NCI-H82 treated with DMSO at 0.1 percent for 48 hours (cell line): Measurements from ENCODE around the gene NDUFB10.
"Not testable (repeated sequence)": the region's sequence is repeated elsewhere in the genome, so short reads cannot be mapped to it uniquely, and the experiment has no call there.

Experiments used
- DNase-seq: peaks from one replicate; lab custom pipeline; 2025; ENCODE audit not compliant: unreplicated experiment; lab: John Stamatoyannopoulos, UW

The NDUFB10 gene

DNA sequence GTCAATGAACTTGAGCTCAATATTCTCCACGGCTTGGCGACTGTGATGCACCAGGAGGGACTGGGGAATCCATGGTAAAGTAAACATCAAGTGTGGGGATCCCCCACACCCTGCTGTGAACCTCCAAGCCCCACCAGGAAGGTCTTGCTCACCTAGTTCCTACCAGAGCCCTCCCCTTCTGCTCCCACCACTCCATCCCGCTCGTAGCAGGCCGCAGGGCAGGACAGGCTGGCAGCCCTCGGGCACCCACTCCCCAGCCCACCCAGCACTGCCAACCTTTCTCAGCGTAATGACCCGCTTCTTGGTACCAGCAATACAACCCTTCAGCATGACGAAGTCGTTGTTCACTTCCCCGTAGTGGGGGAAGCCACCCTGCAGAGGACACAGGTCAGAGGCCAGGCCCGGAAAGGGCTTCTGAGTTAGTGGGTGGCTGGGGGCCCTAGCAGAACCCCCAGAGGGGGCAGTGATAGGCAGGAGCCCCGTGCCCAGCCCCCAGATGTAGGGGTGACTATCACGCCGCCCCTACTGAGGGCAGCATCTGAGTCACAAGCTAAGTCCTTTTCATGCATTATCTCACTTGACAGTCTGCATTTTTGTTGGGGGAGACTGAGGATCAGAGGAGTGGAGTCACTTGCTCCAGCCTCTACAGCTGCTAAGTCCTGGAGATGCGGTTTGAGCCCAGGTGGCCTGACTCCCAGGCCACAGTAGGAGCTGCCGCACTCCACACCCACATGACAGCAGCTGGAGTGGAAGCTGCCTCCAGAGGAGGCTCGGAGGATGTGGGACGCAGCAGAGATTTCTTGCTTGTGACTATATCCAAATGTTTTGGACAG is 13.6 kb upstream of the NDUFB10 start:
- DNase-seq = no peak

DNA sequence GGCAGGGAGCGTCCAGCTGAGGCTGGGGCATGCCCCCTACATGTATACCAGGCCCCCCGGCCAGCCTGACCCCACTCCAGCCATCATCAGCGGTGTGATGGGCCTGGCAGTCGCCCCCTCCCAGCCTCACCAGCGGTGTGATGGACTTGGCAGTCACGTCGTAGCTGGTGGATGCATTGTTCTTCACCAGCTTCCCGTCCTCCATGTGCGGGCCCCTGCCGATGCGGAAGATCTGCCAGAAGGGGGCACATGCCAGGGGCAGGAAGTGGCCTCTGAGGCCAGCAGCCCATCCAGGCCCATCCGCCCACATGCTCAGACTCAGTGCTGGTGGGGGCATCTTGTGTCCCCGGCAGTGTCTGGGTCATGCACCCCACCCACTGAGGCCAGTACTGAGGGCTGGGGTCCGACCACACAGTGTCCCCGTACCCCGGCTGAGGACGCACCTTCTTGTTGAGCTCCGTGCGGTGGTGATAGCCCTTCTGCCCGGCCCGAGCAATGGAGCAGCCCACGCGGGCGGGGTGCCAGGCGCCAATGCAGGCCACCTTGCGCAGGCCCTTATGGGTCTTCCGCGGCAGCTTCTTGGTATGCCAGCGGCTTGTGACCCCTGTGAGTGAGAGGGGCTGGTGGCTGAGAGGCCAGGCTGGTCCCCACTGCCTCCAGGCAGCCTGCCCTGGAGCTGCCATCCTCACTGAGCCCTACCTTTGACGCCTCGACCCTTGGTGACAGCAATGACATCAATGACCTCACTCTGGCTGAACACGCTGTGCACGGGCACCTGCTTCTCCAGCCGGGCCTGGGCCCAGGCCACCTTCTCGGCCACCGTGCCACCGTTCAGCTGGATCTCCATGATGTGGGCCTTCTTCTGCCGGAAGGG is 12.6 kb upstream of the NDUFB10 start:
- no peak for DNase-seq

GRCh38 chr16:1947369-1947670 is 12.0 kb upstream of the NDUFB10 start:
- DNase-seq = no peak

- DNase-seq = no peak
Measured at GRCh38 chr16:1949507-1949906, 9.8 kb upstream of the NDUFB10 start.

GRCh38 chr16:1950047-1950446 is 9.3 kb upstream of the NDUFB10 start:
- DNase-seq = no peak

DNA sequence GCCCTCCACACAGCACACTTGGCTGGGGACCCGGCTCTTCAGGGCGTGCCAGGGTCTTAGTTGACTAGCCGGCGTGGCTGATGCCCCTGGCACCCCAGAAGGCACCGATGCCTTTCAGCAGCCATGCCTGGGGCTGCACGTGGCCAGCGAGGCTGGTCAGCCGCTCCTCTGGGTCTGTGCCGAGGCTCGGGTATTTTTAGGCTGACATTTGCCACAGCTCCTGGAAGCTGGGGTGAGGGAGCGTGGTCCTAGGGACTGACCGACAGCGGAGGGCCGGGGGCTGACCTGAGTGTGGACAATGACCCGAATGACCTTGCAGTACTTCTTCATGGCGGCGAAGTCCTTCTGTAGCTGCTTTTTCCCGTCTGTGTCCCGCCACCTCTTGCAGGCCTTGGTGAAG is 8.8 kb upstream of the NDUFB10 start:
- no peak for DNase-seq

- DNase-seq = no peak
Measured at GRCh38 chr16:1953734-1954133, 5.6 kb upstream of the NDUFB10 start.

- not testable (repeated sequence) for DNase-seq
Measured at GRCh38 chr16:1957434-1958142, 1.8 kb upstream of the NDUFB10 start.

DNA sequence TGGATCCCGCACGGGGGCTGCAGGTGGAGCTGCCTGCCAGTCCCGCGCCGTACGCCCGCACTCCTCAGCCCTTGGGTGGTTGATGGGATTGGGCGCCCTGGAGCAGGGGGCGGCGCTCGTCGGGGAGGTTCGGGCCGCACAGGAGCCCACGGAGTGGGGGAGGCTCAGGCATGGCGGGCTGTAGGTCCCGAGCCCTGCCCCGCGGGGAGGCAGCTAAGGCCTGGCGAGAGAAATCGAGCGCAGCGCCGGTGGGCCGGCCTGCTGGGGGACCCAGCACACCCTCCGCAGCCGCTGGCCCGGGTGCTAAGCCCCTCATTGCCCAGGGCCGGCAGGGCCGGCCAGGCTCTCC is 1.2 kb upstream of the NDUFB10 start:
- DNase-seq = not testable (repeated sequence)

DNA sequence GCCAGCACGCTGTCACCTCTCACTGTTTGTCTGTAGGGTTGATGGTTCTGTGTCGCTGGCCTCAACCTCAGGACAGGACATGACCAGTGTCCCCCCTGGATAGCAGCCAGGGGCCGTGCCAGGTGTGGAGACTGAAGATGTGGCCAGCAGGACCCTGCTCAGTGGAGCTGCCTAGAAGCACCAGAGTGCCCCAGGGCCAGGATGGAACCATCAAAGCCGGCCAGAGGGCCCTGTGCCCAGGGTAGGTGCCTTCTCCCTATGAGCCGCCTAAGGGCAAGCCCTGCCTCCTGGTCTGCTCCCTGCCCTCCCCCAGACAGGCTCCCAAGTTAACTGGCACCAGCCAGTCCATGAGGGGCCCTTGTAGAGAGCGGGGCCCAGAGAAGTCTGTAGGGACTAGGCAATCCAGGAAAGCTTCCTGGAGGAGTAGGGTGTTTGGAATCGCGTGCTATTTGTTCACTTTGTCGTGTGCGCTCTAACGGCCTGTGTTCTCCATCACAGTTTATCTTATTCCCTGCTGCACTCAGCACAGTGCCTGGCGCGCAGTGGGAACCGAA is 546 bp upstream of the NDUFB10 start:
- DNase-seq = no peak

DNA sequence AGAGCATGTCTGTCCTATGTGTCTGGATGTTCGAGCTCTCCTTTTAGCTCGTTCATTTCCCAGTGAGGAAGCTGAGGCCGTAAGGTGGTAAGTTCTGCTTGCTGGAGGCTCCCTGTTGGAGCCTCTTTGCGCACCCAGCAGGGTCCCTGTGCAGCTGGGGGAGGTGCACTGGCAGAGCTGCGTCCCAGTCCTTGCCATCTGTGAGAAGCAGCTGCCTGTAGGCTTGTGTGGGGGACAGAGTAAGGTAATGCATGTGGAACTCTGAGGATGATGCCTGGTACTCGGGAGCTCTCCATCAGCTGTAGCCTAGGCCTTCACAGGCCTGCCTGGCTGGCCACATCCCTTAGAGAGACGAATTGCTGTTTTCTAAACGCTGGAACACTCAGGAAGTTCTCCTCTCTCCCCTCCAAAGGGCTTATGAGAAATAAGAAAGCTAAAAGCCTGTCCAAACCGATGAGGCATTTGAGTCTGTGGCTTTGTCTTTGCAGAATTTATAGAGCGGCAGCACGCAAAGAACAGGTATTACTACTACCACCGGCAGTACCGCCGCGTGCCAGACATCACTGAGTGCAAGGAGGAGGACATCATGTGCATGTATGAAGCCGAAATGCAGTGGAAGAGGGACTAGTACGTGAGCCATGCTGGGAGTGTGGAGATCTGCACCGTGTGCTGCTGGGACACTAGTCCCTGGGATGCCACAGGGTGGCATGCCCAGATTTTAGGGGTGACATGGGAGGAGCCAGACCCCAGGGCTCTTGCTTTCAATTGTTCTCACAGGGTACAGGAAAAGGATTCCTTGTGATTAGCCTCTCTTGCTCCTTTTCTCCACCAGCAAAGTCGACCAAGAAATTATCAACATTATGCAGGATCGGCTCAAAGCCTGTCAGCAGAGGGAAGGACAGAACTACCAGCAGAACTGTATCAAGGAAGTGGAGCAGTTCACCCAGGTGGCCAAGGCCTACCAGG is 1.6 kb downstream of the NDUFB10 start:
- DNase-seq = peak; percentile 62

DNA sequence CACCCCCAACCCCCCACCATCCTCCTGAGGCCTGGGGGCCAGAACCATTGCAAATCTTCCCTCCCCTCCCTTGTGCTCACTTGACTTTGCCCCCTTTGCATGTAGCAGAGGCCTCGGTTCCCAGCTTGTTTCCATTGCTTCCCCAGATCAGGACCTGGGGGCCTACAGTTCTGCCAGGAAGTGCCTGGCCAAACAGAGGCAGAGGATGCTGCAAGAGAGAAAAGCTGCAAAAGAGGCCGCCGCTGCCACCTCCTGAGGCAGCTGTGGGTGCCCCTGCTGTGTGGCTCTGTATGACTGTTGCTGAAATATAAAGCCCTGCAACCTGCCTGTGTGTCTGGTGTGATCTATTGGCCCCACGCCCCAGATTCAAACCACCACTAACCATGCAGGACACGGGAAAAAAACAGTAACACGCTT is 2.3 kb downstream of the NDUFB10 start:
- DNase-seq = no peak

- DNase-seq = not testable (repeated sequence)
Measured at GRCh38 chr16:1962161-1963153, 3.1 kb downstream of the NDUFB10 start.

GRCh38 chr16:1963806-1964505 is 4.6 kb downstream of the NDUFB10 start:
- no peak for DNase-seq

DNA sequence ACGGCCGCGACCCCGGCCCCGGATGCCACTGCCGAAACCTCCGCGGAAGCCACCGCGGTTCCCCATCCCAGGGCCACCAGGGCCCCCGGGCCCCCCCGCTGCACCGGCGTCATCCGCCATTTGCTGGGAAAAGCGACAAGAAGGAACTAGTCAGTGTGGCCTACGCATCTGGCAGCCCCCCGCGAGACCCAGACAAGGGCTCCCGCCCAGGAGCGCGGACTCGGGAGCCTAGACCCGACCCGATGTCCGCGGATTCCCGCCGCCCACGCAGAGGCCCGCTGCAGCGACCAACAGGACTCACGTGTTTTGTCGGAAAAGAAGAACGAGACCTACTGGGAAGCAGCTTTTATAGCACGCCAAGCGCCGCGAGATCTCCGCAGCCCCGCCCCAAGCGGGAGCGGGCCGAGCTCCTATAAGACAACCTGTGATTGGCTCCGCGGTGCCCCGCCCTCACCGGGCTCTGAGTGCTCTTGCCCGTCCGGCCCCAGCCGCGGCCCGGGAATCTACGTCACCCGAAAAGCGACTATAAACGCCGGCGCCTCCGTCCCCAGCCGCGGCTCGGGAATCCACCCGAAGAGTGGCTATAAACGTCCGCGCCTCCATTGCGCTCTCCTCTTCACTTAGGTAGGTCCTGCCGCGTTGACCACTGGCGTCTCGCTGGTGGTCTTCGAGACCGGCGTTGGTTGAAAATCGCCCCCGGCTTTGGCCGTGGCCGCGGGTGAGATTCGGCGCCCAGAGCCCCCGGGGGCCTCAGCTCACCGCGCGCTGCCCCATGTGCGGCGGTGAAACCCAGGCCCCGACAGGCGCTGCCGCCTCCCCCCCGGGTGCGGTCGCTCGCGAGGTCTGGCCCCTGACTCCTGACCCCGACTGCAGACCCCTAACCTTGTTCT is 5.4 kb downstream of the NDUFB10 start, which contains the start of gene RPS2:
RPS2 (minus strand) TSS at position 321 of the 890 bp plus-strand sequence; CDS start at position 120, 201 bp downstream.
- peak; percentile 96 for DNase-seq

DNA sequence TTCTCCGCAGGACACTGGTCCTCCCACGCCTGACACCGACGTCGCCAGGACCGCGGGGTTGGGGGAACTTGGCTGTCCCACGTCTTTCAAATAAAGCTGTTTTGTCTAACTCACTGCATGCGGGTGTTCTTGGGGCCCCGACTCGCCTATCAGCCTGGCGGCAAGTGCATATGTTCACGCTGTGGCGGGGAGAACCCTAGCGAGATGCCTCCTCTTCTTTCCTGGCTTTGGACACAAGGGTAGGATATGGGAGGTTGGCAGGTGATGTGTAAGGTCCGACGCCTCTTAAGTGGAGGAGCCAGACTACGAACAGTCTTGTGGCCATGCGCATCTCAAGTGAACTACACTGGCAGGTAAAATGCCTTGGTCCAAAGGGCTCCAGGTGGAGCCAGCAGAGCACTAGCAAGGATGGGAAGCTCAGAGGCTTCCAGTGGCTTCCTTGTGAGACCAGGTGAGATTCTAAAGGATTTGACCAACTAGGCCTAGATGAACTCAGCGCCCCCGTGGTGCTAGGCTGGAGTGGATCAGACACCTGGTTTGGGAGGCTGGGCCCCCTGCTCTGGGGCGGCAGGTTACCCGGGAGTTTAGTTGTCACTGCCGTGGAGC is 6.2 kb downstream of the NDUFB10 start:
- DNase-seq = no peak

DNA sequence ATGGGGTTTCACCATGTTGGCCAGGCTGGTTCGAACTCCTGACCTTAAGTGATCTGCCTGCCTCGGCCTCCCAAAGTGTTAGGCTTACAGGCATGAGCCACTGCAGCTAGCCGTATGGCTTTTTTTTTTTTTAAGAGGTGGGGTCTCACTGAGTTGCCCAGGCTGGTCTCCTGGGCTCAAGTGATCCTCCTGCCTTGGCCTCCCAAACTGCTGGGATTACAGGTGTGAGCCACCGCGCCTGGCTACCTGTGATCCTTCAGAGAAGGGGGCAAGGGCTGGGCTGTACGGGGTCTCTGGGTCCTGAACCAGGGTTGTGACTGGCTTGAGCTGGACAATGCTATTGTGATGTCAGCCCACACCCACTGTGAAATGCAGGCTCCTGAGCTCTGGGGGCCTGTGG is 7.1 kb downstream of the NDUFB10 start, which contains the start of gene RNF151:
RNF151 (plus strand) TSS at position 397 of the 400 bp plus-strand sequence. CDS start 26 bp downstream, outside the sequence.
- no peak for DNase-seq
